Peyer's patch (tissue), 4 donors: ENCODE results near the gene INHBE. TPM values are rescaled to one million over a fixed set of nuclear protein-coding genes. Genes with fewer than 3 reads are reported as not detected.
"Not testable (repeated sequence)": the region's sequence is repeated elsewhere in the genome, so short reads cannot be mapped to it uniquely, and the experiment has no call there.

Source experiments
- DNase-seq, 3 donors: peaks; one replicate each; pipeline ENCODE4 v3.0.0-alpha.2; 2017 to 2019
- H3K27ac ChIP-seq, 4 donors: fragments of 200-600 bp; sonication (generic); one replicate each; pipeline ENCODE4 v1.5.1; 2016 to 2019
- H3K27me3 ChIP-seq, 2 donors: fragments of 200-600 bp; sonication (generic); one replicate each; pipeline ENCODE4 v1.5.1; 2019
- H3K36me3 ChIP-seq, 3 donors: fragments of 200-600 bp; sonication (generic); one replicate each; pipeline ENCODE4 v1.5.1; 2016 to 2019
- H3K4me1 ChIP-seq, 4 donors: fragments of 200-600 bp; sonication (generic); one replicate each; pipeline ENCODE4 v1.5.1; 2016 to 2019
- H3K4me3 ChIP-seq, 4 donors: fragments of 200-600 bp; sonication (generic); 1 replicate in 3 of 4; 2 replicates in 1 of 4; pipeline ENCODE4 v1.5.1; 2016 to 2019; ENCODE audit warnings: mild to moderate bottlenecking in 1 of 4
- H3K9me3 ChIP-seq, 4 donors: fragments of 200-600 bp; sonication (generic); one replicate each; pipeline ENCODE4 v1.5.1; 2016 to 2019; ENCODE audit warnings: mild to moderate bottlenecking in 1 of 4
- POLR2A ChIP-seq, 2 donors: fragments of 450-650 bp; IDR thresholded peaks; one replicate each; pipeline ENCODE4 v1.5.1; 2017; ENCODE audit warnings: antibody characterized with exemption in 2 of 2, mild to moderate bottlenecking in 2 of 2, moderate library complexity in 2 of 2
- total RNA-seq, 4 donors: library from RNA; depleted of rRNA; stranded (reverse); fragments of >200 nt; gene quantifications; one replicate each; pipeline ENCODE4 v1.1.0, GENCODE V29; 2016
- TF ChIP-seq, protein P1 (sequence below), 6 experiments: fragments of 450-650 bp in 4 of 6; fragments of 200-600 bp in 2 of 6; sonication (generic) in 1 of 6; IDR thresholded peaks; one replicate each; pipeline ENCODE4 v1.5.1; 2017 to 2019; ENCODE audit warnings: antibody characterized with exemption in 6 of 6, mild to moderate bottlenecking in 3 of 6, moderate library complexity in 1 of 6

The INHBE gene
- total RNA-seq, 4 donors from 2014 or later: not detected

DNA sequence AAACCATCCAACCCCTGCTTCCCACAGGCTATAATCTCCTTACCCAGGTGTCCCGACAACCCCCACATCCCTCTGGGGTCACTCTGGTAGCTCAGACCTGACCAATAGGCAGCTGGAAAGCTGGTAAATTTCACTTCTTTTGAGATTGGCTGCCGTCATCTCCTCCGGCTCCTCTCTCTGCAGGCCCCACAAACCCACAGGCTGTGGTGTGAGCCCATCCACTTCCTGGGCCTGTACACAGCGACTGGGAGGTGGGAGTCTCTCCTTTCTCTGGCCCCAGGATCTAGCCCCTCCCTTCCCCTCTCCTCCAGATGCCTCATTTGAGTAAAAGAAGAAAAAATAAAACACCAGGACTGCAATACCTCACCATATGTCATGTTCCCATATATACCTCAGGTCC lies 19.8 kb upstream of the INHBE start:
- TF ChIP-seq, protein P1, sequence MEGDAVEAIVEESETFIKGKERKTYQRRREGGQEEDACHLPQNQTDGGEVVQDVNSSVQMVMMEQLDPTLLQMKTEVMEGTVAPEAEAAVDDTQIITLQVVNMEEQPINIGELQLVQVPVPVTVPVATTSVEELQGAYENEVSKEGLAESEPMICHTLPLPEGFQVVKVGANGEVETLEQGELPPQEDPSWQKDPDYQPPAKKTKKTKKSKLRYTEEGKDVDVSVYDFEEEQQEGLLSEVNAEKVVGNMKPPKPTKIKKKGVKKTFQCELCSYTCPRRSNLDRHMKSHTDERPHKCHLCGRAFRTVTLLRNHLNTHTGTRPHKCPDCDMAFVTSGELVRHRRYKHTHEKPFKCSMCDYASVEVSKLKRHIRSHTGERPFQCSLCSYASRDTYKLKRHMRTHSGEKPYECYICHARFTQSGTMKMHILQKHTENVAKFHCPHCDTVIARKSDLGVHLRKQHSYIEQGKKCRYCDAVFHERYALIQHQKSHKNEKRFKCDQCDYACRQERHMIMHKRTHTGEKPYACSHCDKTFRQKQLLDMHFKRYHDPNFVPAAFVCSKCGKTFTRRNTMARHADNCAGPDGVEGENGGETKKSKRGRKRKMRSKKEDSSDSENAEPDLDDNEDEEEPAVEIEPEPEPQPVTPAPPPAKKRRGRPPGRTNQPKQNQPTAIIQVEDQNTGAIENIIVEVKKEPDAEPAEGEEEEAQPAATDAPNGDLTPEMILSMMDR (IDR thresholded peaks at IDR 0.05): no peak
- no peak for TF ChIP-seq POLR2A (IDR thresholded peaks at IDR 0.05)
- DNase-seq: no peak
- Histone ChIP-seq H3K9me3 (no peaks in the 10 kb centered on the region), H3K27me3 (no peaks in the 10 kb centered on the region), H3K4me3 (no peak overlapping the region), H3K36me3 (no peaks in the 10 kb centered on the region), H3K27ac (no peak overlapping the region), H3K4me1 (no peaks in the 10 kb centered on the region)

DNA sequence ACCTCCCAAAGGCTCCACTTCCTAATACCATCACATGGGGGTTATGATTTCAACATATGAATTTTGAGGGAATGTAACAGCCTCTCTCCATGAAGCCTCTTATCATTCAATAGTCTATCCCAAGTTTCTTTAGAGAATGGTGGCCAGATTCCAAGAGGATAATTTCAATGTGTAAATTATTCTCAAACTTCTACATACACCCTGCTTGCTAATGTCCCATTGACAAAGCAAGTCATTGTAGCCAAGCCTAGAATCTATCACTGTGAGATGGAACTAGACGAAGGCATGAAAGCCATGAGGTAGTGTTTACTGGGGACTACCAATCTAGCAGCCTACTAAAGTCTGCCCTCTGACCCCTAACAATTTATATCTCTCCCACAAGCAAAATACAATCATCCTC lies 16.7 kb upstream of the INHBE start:
- Histone ChIP-seq H3K4me1 (no peaks in the 10 kb centered on the region), H3K36me3 (no peaks in the 10 kb centered on the region), H3K4me3 (no peak overlapping the region), H3K9me3 (no peaks in the 10 kb centered on the region), H3K27ac (no peak overlapping the region), H3K27me3 (no peaks in the 10 kb centered on the region)
- TF ChIP-seq POLR2A (IDR thresholded peaks at IDR 0.05): no peak
- TF ChIP-seq, protein P1 (IDR thresholded peaks at IDR 0.05): no peak
- DNase-seq: no peak

DNA sequence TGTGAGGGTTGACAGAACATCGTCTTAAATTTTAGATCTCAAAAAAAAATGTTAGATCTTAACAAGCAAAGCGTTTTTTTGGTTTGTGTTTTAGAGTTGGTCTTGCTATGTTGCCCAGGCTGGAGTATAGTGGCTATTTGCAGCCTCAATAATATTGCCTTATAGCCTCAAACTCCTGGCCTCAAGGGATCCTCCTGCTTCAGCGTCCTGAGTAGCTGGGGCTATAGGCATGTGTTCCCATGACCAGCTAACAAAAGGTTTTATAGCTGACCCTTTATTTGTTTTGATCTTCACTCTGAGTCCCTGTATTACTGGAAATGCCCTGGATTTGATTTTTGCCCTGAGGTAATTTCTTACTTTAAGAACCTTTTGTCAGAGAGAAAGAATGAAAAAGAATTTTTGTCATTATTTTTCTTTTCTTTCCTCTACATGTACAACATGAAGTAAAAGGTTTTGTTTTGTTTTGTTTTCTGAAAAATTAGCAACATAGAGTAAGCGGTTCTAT lies 15.3 kb upstream of the INHBE start:
- H3K27ac ChIP-seq: no peak overlapping the region
- no peaks in the 10 kb centered on the region for H3K27me3 ChIP-seq
- no peak overlapping the region for H3K4me3 ChIP-seq
- H3K36me3 ChIP-seq: no peaks in the 10 kb centered on the region
- H3K9me3 ChIP-seq: no peaks in the 10 kb centered on the region
- DNase-seq: no peak
- no peak for TF ChIP-seq POLR2A (IDR thresholded peaks at IDR 0.05)
- TF ChIP-seq, protein P1 (IDR thresholded peaks at IDR 0.05): no peak
- no peaks in the 10 kb centered on the region for H3K4me1 ChIP-seq

DNA sequence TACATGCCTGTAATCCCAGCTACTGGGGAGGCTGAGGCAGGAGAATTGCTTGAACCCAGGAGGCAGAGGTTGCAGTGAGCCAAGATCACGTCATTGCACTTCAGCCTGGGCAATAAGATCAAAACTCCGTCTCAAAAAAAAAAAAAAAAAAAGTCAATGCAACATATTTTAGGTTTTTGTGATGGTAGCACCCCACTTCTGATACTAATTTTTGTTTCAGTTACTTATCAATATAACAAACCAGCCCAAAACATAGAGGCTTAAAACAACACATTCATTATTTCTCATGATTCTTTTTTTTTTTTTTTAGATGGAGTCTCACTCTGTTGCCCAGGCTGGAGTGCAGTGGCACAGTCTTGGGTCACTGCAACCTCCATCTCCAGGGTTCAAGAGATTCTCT lies 13.7 kb upstream of the INHBE start:
- not testable (repeated sequence) for H3K9me3 ChIP-seq, H3K36me3 ChIP-seq, H3K27ac ChIP-seq, H3K4me3 ChIP-seq, DNase-seq, H3K4me1 ChIP-seq, H3K27me3 ChIP-seq

DNA sequence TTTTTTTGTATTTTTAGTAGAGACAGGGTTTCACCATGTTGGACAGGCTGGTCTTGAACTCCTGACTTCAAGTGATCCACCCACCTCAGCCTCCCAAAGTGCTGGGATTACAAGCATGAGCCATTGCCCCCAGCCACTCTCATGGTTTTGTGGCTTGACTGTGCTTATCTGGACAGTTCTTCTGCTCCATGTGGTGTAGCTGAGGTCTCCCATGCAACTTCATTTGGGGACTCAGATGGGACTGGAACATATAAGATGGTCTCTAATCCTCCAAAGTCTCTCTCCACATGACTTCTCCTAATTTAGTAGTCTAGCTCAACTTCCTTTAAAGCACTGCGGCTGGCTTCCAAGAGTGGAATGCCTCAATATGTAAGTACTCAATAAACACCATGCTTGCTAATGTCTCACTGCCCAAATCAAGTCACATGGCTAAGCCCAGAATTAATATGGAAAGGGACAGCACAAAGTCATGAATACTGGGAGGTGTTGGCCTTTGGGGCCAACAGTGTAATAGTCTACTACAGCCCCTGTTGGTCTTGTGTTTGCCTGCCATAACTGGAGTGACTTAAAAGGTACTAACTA lies 13.2 kb upstream of the INHBE start:
- DNase-seq: no peak
- no peaks in the 10 kb centered on the region for H3K36me3 ChIP-seq
- TF ChIP-seq, protein P1 (IDR thresholded peaks at IDR 0.05): no peak
- no peak for TF ChIP-seq POLR2A (IDR thresholded peaks at IDR 0.05)
- no peak overlapping the region for H3K4me3 ChIP-seq
- no peak overlapping the region for H3K27ac ChIP-seq
- no peaks in the 10 kb centered on the region for H3K27me3 ChIP-seq
- no peaks in the 10 kb centered on the region for H3K9me3 ChIP-seq
- H3K4me1 ChIP-seq: no peaks in the 10 kb centered on the region

DNA sequence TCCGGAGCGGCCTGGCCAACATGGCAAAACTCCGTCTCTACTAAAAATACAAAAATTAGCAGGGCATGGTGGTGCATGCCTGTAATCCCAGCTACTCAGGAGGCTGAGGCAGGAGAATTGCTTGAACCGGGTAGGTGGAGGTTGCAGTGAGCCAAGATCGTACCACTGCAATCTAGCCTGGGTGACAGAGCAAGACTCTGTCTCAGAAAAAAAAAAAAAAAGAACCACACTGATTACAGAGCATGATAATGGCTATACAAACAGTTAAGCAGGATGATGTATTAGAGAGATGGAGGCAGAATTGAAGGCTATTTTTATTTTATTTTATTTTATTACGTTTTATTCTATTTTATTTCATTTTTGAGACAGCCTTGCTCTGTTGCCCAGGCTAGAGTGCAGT lies 10.8 kb upstream of the INHBE start:
- not testable (repeated sequence) for H3K36me3 ChIP-seq, DNase-seq, H3K4me1 ChIP-seq, H3K27ac ChIP-seq, H3K9me3 ChIP-seq, H3K4me3 ChIP-seq, H3K27me3 ChIP-seq

DNA sequence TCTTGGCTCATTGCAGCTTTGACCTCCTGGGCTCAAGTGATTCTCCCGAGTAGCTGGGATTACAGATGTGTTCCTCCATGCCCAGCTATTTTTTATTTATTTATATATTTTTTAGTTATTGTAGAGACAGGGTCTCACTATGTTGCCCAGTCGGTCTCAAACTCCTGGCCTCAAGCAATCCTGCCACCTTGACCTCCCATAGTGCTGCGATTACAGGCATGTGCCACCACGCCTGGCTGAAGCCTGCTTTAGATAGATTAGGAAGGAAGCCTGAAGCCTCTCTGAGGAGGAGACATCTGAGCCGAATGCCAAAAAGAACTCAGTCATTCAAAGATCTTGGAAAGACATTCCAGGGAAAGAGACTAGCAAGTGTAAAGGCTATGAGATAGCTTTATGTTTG lies 10.4 kb upstream of the INHBE start:
- no peaks in the 10 kb centered on the region for H3K9me3 ChIP-seq
- H3K27me3 ChIP-seq: no peaks in the 10 kb centered on the region
- no peaks in the 10 kb centered on the region for H3K4me1 ChIP-seq
- no peak overlapping the region for H3K27ac ChIP-seq
- no peak for TF ChIP-seq POLR2A (IDR thresholded peaks at IDR 0.05)
- TF ChIP-seq, protein P1 (IDR thresholded peaks at IDR 0.05): no peak
- H3K36me3 ChIP-seq: no peaks in the 10 kb centered on the region
- H3K4me3 ChIP-seq: no peak overlapping the region
- DNase-seq: no peak
